ENCODE results near the gene GPR27. TPM values are rescaled to one million over a fixed set of nuclear protein-coding genes. Genes with fewer than 3 reads are reported as not detected.

GPR27 gene
- total RNA-seq, 1 experiment from 2014 or later = not detected

DNA sequence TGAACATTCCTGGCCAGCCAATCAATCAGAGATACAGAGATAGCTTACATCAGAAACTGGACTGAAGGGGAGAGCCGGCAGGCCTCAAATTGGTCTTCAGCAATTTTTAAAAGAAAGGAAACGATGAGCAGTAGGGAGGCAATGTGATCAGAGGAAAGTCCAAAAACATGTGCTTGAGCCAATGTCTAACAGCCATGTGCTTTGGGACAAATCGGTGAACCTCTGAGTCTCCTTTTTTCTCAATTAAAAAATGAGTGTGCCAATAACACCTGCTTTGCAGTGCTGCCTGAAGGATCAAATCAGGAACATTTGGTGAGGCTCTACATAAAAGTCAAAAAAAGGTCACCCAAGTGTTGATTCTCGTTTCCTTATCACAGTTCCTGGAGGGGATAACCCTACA lies 21.0 kb upstream of the GPR27 start:
- DNase-seq (ENCODE audit: low spot score) = no peak

DNA sequence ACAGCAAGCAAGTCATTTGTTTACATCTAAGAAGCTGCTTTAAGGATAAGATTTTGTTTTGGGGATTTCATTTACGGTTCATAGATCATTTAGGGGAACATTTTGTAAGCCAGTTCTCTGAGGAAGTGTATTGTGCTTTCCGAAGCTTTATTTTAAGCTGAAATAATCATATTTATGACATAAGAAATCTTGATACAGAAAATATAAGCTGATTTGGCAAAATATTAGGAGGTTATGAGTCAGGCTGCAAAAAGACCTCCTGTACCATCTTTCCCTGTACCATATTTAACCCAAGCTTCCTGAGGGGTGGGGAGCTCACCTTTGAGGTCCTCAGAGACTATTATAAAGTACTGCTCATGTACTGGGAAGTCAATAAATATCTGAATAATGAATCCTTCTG lies 20.3 kb upstream of the GPR27 start:
- no peak for DNase-seq (ENCODE audit: low spot score)

DNA sequence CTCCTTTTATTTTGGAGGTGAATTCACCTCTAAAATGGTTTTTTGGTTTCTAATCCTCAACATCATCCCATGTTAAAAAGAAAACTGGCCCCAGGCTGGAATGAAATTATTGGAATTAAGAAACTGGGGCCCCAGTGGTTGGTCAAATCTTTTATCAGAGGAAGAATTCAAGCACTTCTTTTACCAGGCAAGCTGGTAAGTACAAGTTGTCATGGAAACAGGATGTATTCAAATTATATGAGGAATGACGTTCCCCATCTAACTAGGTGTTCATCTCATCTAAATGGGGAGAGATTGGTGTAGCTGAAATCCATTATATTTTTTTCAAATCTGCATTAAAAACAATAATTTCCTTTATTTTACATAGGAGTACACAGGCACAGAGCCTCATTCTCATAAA lies 18.8 kb upstream of the GPR27 start:
- no peak for DNase-seq (ENCODE audit: low spot score)

- no peak for DNase-seq (ENCODE audit: low spot score)
Measured at GRCh38 chr3:71742621-71743020, 11.0 kb upstream of the GPR27 start.

DNA sequence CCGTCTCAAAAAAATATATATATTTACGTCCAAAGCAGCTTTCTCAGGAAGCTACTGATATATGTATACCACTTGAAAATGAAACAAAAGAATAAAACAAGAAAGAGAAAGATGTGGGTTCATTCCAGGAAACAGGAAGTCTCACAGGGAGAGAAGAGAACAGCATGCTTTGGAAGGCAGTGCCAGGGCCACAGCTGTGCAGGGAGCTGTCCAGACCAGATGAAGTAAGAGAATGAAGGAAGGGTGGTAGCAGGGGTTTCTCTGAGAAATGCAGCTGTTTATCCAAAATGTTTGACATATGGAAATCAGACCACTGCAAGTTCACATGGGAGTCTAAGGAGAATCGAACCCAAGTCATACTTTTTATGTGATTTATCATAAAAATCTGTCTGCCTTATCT lies 8.9 kb upstream of the GPR27 start:
- no peak for DNase-seq (ENCODE audit: low spot score)

DNA sequence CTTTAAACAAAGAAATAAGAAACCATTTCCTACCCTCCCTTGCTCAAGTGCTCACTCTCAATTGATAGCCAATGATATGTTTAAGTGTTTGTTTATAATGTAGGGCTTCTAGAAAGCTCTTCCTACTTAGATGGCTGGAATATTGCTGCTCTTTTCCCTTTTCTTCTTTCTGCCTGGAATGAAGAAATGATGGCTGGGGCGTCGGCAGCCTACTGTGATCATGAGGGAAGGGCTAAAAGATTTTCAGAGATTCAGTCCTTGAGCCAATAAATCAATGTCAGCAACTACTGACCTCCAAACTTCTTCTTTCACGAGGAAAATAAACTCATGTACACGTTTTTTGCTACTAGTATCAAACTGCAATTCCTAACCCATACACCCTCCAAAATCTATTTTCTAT lies 2.1 kb upstream of the GPR27 start:
- DNase-seq (ENCODE audit: low spot score) = no peak

DNA sequence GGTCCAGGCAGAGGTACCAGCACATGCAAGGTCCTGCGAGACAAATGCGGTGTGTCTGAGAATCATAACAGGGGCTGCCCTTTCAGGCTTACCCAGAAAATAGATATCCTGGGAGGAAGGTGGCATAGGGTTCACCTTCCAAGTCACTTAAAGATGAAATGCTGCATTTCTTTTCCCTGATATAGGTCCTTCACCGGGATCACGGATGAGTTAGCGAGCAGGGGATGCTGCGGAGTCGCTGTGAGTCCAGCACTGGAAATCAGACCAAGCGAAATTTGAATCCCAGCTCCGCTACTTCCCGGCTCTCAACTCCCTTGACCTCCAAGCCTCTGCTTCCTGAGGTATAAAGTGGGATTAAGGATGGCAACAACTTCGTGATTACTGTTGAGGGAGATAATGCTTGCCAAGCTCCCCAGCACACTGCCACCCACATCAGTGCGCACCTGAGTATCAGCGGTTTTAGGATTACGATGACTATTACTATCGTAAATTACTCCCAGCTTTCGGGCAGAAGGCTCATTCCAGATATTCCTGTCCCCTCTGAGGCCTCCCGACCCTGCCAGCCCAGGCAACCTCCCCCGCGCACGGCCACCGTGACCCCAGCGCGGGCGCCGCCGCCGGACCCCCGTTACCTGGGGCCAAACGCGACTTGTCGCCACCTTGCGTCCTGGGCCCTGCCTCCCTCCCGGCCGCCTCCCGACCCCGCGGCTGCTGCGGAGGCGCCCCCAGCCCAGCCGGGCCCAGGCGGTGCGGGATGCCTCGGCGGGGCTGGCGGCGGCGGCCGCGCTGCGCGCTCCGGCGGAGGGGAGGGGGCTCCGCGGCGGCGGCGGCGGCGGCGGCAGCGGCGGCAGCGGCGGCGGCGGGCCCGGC lies 589 bp upstream of the GPR27 start:
- no peak for DNase-seq (ENCODE audit: low spot score)

GRCh38 chr3:71754610-71755253 lies 1.1 kb downstream of the GPR27 start:
- no peak for DNase-seq (ENCODE audit: low spot score)

DNA sequence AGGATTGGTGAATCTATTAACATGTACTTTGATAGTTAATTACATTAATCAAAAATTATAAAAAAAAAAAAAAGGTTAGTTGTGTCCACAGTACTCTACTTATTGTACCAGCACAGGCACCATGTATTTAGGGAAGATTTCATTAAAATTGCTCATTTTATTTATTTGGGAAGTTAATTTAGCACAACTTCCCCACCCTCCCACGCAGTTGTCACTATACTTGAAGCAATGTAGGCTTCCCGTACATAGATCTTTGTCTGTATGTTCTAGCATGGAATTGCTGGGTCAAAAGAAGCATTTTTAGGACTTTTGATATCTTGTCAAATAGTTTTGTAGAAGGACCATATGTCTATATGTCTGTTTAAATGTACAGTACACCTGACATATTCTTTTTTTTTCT lies 4.4 kb downstream of the GPR27 start:
- no peak for DNase-seq (ENCODE audit: low spot score)

DNA sequence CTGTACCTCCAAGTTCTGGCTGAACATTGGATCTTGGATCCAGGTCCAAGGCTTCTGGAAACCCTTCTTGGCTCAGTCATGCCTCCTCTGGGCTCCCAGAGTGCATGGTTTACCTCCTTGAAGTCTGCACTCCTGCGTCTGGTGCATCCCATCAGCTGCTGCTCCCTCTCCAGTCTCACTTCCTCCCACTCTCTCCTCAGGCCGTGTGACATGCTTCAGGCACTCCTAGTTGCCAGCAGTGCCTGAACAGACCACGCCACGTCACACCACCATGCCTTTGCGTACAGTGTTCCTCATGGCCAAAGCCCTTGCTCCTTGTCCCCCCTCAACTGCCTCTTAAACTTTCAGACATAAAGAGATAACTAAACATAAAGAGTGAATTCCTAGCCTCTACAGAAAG lies 5.7 kb downstream of the GPR27 start:
- DNase-seq (ENCODE audit: low spot score) = no peak

- DNase-seq (ENCODE audit: low spot score) = no peak
Measured at GRCh38 chr3:71760140-71760539, 6.5 kb downstream of the GPR27 start.

- no peak for DNase-seq (ENCODE audit: low spot score)
Measured at GRCh38 chr3:71763426-71763825, 9.8 kb downstream of the GPR27 start.

- DNase-seq (ENCODE audit: low spot score) = no peak
Measured at GRCh38 chr3:71771126-71771525, 17.5 kb downstream of the GPR27 start.

DNA sequence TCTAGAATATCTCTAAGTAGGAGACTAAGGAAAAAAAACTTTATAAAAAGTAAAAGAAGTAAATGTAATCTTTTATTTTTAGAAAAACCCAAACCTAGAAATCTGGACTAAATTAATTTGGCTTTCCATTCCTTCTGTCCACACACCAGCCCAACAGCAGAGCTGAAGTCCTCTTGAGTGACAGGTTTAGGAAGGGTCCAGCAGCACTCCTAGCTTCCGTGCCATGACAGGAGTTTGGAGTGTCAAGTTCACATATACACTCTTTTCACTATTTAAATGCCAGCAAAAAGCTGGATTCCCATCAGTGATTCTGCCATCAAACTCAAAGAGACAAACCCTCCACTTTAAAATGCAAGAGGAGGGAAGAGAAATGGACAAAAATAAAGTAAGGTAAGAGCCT lies 18.2 kb downstream of the GPR27 start:
- no peak for DNase-seq (ENCODE audit: low spot score)

DNA sequence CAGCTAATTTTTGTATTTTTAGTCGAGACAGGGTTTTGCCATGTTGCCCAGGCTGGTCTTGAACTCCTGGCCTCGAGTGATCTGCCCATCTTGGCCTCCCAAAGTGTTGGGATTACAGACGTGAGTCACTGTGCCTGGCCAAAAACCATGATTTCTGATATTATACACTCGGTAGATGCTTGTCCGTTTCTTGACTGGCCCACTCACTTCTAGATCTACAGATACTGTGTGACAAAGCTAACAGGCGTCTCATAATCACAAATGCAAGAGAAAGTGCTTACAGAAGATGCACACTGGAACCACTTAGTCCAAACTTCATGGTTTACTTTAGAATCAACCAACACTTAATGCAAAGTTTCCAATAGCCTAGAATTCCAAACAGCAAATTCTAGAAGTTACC lies 22.9 kb downstream of the GPR27 start:
- no peak for DNase-seq (ENCODE audit: low spot score)

- DNase-seq (ENCODE audit: low spot score) = no peak
Measured at GRCh38 chr3:71778353-71778752, 24.7 kb downstream of the GPR27 start.

DNA sequence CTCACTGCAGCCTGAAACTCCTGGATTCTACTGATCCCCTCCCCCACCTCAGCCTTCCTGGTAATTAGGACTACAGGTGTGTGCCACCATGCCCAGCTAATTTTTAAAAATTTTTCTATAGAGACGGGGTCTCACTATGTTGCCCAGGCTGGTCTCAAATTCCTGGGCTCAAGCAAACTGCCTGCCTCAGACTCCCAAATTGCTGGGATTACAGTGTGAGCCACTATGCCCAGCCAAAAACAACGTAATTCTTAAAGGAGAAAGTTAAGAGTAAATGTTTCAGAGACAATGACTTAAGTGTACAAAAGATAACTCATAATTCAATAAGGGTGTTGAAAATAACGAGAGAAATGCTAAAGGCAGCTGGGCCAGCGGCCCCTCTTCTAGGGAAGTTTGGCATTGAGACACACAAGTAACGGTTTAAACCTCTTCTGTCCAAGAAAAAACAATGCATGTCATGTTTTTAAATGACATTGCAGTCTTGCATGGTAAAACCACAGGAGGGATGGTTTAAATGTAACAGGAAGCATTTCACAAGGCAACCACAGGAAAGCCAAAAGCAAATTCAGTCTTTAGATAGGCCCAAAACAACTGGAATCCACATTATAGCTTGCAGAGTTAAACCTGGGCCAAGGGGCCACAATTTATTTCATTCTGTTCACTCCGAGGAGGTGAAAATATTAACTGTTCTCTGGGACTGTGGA lies 26.2 kb downstream of the GPR27 start:
- DNase-seq (ENCODE audit: low spot score) = peak; percentile 51

DNA sequence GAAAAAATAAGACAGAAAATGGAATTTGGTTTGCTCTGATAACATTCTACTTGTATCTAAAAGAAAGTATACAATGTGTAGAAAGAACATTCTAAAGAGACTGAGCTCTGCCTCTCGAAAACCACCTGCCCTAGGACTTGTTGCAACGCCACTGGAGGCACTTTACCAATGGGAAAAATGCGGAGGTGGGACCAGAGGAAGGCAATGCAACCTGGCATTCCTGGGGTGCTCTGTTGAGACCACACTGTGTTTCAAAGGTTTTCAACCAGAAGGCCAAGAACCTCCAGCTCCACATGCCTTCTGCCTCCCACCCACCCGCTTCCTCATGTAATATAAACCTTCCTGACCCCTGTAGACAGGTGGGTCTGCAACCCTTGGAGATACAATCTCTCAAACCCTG lies 26.8 kb downstream of the GPR27 start:
- no peak for DNase-seq (ENCODE audit: low spot score)

DNA sequence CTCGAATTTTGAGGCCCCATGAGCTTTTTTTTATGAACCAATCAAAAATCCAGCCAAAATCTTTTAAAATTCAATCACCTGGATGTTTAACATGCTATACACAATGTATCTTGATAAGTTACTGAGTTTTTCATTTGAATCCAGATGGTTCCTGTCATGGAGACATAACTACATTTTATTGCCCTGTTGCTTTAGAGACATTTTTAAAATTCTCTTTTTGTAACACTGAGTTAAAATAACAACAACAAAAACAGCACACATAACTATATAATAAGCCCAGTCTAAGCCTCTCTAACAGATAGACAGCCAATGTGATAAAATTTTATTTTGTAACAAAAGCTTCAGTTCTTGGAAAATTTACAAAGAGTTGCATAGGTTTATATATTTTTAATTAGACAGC lies 29.5 kb downstream of the GPR27 start:
- no peak for DNase-seq (ENCODE audit: low spot score)

DNA sequence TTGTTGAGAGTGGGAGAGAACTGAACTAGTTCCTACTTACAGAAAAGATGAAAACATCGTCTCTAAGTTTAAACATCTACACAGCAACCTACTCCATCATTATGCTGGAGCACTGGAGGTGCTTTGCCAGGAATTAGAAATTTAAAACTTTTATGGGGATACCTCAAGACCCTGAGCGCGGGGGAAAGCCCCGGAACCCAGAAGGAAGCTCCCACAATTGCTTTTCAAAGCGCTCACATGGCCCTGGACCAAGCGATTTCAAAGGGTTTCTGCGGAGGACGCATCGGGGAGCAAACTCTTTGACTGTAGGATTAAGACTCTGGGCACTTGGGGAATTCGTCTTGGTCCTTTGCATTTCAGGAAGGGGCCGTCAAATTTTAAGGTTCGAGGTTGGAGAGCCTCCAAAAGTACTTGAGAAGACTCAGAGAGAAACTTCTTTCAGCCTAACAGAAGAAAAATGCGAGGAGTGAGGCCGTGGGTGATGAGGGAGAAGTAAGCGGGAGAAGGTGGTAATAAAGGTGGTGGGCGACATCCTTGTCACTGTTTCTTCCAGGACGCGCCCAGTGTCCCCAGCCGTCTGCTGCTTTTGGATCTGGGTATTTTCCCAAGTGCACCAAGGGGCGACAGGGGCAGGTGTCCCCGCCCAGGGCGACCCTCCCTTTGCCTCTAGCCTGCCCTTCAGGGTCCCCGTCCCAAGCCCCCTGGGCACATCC lies 30.7 kb downstream of the GPR27 start:
- no peak for DNase-seq (ENCODE audit: low spot score)

DNA sequence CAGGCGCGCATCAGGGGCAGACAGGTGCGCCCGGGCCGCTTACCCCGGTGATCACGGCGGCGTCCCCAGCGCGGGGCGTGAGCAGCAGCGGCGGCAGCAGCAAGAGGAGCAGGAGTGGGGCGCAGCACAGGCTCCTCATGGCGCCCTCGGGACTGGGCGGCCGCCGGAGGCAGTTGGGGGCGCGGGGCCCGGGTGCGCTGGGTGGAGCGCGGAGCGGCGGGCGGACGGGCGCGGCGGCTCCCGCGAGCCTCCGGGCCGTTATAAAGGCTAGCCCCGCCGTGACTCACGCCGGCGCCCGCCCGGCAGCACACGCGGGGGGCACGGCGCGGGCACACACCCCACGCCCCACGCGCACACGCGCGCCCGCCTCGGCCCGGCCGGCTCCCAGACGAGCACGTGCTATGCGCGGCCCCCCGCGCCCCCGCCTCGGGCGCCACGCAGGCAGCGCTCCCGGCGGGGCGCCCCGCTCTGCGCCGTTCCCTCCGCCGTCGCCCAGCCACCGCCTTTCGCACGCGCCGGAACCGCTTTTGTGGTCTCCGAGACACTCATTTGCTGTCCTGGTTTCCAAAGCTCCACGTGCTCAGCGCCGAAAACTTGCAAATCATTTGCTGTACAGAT lies 31.4 kb downstream of the GPR27 start, which contains the start of gene PROK2:
PROK2 (minus strand) TSS at position 235 of the 618 bp plus-strand sequence; CDS start at position 139, 96 bp downstream.
- no peak for DNase-seq (ENCODE audit: low spot score)

Data from H4 (cell line).